Measurements from ENCODE around the gene ATG3. TPM values are rescaled to one million over a fixed set of nuclear protein-coding genes. Genes with fewer than 3 reads are reported as not detected.
"Not testable (repeated sequence)": the region's sequence is repeated elsewhere in the genome, so short reads cannot be mapped to it uniquely, and the experiment has no call there.

The ATG3 gene
- total RNA-seq, 1 donor from 2014 or later = 33.4 TPM

DNA sequence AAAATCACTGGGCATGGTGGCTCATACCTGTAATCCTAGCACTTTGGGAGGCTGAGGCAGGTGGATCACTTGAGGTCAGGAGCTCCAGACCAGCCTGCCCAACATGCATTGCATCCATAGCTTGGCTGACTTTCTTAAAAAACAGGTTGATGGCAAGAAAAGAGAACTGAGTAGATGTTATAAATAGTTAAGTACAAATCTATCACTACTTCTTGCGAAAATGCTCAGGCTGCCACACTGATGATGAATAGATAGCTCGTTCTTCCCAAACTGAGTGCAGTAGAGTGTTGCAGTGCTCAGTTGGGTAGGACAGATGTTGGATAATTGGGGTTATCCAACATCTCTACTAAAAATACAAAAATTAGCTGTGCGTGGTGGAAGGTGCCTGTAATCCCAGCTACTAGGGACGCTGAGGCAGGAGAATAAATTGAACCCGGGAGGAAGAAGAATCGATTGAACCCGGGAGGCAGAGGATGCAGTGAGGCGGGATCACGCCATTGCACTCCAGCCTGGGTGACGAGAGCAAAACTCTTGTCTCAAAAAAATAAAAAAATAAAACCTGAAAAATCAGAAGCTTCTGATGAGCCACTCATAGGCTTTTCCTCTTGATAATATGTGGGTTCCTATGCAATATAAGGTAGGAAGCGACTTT lies 63.7 kb downstream of the ATG3 start:
- no peak for DNase-seq

DNA sequence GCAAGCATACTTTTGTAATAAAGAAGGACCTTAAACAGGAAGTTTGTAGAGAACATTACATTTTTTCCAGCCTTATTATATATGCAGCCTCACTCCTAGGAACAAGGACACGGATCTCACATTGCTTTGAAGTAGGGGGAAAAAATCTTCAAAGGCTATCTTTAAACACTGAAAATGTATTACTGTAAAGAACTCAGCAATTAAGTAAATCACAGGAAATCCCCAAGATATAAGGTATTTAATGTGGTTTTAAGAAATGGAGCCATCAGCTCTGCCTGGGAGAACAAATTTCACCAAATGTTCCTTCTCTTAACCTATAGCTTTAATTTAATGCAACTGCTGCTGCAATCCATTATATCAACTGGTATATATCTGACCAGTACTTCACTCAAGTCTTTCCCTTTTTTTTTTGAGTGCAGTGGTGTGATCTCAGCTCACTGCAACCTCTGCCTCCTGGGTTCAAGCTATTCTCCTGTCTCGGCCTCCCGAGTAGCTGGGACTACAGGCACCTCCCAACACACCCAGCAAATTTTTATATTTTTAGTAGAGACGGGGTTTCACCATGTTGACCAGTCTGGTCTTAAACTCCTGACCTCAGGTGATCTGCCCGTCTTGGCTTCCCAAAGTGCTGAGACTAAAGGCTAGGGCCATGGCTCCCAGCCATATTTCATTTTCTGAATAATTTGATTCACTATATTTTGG lies 65.2 kb downstream of the ATG3 start:
- no peak for DNase-seq

DNA sequence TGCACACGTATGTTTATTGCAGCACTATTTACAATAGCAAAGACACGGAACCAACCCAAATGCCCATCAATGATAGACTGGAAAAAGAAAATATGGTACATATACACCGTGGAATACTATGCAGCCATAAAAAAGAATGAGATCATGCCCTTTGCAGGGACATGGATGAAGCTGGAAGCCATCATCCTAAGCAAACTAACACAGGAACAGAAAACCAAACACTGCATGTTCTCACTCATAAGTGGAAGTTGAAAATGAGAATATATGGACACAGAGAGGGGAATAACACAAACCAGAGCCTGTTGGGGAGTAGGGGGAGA lies 67.4 kb downstream of the ATG3 start:
- DNase-seq = not testable (repeated sequence)

DNA sequence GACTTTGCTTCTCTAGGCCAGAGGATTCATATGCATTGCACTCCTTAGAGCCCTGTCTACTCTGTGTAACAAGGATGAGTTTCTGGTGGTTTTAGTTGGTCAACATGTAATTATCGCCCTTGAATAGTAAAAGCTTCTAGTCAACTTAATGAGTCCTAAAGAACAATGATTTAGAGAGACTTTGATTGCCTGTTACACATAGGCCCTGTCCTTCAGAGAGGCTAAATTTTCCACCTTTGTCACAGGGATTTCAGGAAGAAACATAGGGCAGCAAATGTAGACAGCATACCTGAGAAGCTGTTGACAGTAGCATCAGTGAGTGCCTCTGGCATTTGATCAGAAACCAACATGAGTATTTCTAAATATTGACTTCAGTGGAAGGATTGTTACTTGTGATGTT lies 69.6 kb downstream of the ATG3 start:
- DNase-seq = no peak

DNA sequence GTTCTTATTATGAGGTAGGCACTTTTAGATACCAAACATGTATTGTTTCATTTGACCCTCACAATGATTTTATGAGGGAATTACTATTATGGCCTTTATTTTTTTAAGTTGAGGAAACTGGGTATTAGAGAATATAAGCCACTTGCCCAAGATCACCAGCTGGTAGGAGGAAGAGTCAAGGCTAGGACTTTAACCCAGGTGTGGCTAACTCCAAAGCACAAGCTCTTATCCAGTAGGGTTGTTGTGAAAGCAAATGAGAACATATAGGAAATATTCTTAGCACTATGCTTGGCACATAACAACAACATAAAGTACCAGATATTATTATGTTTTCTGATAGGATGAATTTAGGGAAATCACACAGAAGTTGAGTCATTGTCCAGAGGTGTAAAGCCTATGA lies 70.4 kb downstream of the ATG3 start:
- DNase-seq = no peak

DNA sequence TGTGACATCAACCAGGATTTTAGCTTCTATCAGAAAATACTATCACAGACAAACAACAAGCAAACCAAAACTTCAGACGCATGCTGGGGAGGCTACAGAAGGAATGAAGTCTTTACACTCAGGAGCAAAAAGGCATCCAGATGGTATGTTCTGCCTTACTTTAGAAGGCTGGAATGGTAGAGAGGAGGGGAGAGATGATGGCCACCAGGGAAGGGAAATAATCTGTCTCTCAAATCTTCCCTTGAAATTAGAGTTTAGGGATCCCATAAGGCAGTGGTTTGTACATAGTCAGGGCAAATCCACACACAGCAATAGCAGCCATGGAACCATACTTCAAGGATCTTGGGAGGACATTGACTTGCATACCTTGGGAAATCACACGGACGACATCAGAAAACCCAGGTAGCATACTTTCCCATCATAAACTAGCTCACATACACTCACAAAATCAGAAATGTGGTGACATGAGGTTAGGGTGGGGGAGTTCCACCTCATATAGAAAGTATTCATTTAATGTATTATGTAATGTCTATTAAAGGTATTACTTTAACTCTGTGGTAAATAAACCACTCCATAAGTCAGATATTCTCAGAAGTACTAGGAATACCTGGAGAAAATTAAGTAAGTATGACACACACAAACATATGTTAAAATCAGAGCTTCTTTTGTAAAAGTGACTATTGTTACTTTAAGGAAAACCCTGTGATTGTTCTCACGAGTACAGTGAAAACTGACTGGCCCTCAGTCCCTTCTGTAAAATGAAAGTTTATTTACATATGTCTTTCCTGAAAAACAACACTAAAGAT lies 71.9 kb downstream of the ATG3 start:
- no peak for DNase-seq

DNA sequence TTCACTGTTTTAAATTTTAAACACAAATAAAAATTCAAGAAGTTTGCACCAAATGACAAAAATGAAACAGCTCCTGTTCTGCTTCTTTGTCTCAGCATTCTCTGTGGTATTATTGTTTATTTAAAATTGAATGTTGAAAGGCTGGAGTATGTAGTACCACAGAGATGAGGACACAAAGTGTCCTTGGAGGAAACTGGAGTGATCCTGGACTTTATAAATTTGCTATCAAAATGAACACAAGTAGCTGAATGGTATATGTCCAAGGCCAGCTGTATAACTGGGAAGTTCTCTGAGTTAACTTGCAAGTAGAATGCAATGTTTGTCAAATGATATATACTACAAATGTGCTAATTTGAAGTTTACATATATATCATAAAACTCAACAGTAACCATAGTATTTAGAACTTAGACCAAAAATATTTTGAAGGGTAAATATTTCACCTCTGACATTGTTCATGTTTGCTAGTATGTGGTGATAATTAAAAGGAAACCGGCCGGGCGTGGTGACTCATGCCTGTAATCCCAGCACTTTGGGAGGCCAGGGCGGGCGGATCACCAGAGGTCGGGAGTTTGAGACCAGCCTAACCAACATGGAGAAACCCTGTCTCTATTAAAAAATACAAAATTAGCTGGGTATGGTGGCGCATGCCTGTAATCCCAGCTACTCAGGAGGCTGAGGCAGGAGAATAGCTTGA lies 74.8 kb downstream of the ATG3 start:
- no peak for DNase-seq

DNA sequence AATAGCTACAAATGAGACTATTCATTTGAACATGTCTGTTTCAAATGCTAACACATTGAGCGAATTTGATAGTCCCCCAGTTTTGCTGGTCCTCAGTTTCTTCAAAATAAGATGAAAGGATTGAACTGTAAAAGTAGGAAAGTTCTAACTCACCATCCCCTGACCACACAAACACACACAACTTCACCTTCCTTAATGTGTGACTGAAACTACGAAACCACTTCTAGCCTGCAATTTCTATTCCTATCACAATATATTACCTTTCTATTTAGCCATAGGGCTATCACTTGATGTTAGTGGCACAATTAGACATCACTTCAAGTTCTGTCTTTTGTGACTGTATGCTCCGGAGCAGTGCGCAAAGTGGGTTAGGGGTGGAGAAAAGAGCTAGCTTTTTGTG lies 77.4 kb downstream of the ATG3 start:
- DNase-seq = no peak

DNA sequence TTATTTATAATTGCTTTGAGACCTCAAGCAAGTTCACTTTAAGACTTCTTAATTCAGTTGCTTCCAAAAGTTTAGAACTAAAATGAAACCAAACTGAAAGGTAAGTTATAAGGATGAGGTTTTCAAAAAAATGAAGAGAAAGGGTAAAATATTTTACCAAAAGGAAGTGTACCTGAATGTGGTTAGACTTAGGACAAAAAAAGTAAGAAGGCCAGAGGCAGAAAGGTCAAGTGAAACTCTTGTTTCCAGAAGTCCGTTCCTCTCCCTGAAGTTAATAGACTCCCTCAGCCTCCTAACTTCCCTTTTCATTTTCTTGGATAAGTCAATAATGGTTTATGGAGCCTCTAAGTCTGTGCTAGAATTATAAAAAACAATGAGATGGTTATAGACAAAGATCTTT lies 79.1 kb downstream of the ATG3 start:
- no peak for DNase-seq

Other genes starting within 250 kb of the ATG3 start
- gene CD200, start 228.8 kb downstream of the ATG3 start, total RNA-seq = 41.6 TPM
- gene BTLA, start 62.5 kb downstream of the ATG3 start, total RNA-seq = 0.16 TPM
- gene SLC35A5, start 83 bp upstream of the ATG3 start, total RNA-seq = 70.5 TPM
- gene CCDC80, start 79.2 kb upstream of the ATG3 start, total RNA-seq = 5.1 TPM

All from occipital lobe (tissue), 2 donors.